GM18499 (cell line): ENCODE data around the gene ANKRD61.
"Not testable (repeated sequence)": the region's sequence is repeated elsewhere in the genome, so short reads cannot be mapped to it uniquely, and the experiment has no call there.

Experiments
- ATAC-seq: cut with Tn5 transposase; IDR thresholded peaks from one replicate; pipeline ENCODE4 v1.9.1; 2021; ENCODE audit warnings: moderate number of reproducible peaks; ENCODE audit not compliant: insufficient read depth, unreplicated experiment

Gene ANKRD61

DNA sequence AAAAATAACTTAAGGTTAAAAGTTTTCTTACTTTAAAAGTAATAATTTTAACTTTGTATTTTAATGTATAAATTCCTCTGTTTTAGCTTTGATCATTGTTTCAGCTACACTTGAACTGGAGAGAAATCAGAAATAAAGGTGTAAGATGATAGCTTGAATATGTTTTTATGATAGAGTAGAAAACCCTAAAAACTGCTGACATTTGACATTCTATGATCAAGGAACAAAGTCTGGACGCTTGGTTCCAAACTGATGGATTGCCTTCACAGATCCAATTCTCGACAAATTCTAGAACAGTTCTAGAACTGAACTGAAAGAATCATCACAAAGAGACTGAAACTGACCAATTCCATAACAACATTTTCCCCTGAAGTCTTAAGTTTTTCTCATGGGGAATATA is at the start of gene ANKRD61:
ANKRD61 (plus strand) TSS at position 389 of the 400 bp plus-strand sequence; CDS start at position 389, 0 bp downstream.
- ATAC-seq, result no peak

DNA sequence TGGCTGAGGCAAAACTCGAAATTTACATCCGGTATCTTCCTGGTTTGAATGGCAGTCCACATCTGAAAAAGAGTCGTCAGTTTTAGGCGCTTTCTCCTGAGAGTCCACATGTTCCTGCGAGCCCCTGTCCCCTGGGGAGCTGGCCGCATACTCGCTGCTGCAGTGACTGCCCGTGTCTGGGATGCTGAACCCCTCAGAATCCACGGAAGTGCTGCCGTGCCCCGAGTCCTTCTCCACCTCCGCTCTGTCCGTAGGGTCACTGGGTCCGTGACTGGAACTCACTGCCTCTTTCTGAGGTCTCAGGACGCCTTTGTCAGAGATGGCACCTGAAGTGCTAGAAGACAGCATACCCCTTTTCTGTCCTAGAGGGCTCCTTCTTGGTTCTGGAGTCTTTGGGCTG is 44.1 kb upstream of the ANKRD61 start:
- not testable (repeated sequence) for ATAC-seq

DNA sequence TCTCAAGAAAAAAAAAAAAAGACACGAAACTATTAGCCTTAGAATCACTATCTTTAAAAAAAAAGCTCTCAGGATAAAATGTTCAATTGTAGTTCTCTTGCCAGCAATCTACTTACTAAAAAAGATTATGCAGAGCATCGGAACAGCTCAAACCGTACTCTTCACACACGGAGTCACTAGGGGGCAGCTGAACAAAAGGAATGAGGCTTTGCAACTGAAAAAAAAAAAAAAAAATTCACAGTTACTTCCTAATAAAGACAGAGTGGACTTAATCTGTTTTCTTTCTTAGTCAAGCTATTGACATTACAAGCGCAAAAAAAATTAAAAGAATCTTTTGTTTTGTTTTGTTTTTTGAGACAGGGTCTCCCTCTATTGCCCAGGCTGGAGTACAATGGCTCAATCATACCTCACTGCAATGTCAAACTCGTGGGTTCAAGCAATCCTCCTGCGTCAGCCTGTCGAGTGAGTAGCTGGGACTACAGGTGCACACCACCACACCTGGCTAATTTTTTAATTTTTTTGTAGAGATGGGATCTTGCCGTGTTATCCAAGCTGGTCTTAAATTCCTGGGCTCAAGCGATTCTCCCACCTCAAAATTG is 33.9 kb upstream of the ANKRD61 start:
- ATAC-seq, result no peak

DNA sequence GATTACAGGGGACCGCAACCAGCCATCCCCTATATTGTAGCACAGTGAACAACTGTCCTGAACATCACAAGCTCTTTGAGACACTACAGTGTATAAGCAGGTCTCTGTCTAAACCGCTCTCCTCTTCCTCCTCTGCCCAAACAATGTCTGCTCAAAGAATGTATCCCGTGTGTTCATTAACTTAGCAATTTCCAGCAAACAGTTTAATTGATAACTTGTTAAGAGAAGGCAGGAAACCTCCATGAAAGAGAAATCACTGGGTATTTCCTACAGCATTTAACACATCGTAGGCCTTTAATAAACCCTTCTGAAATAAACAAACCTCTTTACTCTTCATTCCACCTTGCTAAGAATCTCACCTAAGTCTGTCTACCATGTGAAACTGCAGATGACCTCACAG is 23.8 kb upstream of the ANKRD61 start:
- ATAC-seq, result no peak

DNA sequence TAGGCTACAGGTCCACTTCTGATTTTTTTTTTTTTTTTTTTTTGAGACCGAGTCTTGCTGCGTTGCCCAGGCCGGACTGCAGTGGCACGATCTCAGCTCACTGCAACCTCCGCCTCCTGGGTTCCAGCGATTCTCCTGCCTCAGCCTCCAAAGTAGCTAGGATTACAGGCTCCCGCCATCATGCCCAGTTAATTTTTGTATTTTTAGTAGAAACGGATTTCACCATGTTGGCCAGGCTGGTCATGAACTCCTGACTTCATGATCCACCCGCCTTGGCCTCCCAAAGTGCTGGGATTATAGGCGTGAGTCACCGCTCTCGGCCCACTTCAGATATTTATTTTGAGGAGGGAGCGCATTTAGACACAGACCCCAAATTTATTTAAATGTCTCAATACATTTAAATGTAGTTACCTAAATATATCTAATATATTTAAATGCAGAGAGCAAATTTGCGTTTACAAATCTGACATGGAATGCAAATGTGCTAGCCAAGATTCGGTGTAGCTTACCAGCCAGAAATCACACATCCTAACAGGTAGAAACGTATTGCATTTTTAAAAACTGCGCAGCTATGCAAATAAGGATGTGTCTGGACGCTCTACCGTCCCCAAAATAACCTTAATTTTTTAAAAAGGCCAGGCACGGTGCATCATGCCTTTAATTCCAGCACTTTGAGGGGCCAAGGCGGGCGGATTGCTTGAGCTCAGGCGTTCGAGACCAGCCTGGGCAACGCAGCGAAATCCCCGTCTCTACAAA is 23.2 kb upstream of the ANKRD61 start:
- not testable (repeated sequence) for ATAC-seq

DNA sequence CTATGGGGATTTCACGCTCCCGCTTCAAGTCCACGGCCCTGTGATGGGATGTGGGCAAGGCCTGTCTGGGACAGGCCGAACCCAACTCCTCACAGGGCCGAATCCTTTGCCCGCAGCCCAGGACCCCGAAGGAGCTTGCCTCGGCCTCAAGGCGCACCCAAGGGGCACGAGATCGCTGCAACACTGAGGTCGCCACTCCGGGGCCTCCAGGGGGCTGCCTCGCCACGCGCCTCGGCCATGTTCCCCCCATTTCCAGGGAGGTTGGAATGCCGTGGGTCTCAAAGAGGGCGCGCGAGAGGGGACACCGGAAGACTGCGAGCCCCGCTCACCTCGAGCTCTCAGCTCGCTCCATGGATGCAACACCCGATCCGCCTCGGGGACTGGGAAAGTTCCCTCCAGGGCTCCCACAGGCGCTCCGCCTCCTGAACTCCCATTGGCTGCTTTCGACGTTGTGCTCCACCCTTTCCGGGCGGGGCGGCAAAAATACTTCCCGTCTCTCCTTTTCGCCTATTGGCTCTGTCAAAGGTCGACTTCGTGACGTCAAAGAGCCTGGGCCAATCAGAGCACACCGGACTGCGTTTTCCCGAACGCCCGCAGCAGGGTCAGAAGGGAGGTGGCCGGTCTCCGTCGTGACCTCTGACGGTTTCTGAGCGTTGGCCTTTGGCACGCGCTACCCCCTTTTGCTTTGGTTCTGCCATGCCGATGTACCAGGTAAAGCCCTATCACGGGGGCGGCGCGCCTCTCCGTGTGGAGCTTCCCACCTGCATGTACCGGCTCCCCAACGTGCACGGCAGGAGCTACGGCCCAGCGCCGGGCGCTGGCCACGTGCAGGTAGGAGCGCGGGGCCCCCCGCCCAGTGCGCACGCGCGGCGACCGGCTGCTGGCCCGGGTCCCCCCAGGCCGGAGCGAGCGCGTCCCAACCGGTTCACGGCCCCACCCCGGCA is 22.2 kb upstream of the ANKRD61 start, which contains the start of the genes AIMP2 and PMS2:
AIMP2 (plus strand) TSS at position 605 of the 944 bp plus-strand sequence; CDS start at position 697, 92 bp downstream.
PMS2 (minus strand) TSS at position 382 of the 944 bp plus-strand sequence; CDS start at position 352, 30 bp downstream.
- peak; percentile 89 for ATAC-seq

DNA sequence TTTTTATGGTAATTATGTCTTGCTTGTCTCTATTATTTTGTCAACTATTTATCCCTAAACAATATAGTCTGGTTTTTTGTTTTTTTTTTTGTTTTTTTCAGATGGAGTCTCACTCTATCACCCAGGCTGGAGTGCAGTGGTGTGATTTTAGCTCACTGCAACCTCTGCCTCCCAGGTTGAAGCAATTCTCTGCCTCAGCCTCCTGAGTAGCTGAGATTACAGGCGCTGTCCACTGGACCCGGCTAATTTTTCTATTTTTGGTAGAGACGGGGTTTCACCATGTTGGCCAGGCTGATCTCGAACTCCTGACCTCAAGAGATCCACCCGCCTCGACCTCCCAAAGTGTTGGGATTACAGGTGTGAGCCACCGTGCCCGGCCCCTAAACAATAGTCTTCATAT is 20.8 kb upstream of the ANKRD61 start:
- ATAC-seq, result not testable (repeated sequence)

DNA sequence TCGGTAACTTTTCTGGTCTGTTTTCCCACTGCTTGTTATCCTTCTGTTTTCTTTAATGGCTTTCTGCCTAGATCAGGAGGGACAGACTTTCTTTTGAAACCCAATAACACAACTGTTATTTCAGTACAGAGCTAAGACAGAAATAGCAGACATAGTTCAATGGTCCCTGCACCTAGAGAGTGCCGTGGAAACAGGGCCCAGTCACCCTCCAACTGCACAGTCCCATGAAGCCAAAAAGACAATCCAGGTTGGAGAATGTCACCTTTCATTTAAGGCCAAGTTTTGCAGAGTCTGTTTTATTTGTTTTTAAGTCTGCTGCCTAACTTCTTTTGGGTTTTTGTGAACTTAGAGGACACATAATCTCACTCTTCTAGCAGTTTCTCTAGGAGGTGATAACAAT is 19.6 kb upstream of the ANKRD61 start:
- no peak for ATAC-seq

DNA sequence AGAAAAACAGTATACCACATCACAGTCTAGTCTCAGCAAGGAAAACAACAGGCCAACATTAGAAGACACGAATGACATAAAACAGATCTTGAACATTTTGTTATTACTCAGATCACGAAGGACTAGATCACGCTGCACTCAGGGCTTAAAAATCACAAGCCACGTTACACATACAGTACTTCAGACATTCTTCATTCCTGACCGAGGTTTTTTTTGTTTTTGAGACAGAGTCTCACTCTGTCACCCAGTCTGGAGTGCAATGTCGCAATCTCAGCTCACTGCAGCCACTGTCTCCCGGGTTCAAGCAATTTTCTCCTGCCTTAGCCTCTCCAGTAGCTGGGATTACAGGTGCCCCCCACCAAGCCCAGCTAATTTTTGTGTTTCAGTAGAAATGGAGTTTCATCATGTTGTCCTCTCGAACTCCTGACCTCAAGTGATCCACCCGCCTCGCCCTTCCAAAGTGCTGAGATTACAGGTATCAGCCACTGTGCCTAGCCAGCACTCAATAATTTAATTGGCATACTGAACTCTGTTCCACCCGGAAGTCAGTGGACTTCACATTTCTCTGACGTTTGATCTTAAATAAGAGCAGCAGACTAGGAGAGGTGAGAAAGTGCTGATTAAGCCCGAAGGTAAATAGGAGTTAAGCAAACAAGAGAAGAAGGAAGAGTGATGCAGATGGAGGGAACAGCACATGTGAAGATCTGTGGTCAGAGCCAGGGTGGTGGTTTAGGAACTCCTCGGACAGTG is 18.6 kb upstream of the ANKRD61 start:
- ATAC-seq, result no peak

DNA sequence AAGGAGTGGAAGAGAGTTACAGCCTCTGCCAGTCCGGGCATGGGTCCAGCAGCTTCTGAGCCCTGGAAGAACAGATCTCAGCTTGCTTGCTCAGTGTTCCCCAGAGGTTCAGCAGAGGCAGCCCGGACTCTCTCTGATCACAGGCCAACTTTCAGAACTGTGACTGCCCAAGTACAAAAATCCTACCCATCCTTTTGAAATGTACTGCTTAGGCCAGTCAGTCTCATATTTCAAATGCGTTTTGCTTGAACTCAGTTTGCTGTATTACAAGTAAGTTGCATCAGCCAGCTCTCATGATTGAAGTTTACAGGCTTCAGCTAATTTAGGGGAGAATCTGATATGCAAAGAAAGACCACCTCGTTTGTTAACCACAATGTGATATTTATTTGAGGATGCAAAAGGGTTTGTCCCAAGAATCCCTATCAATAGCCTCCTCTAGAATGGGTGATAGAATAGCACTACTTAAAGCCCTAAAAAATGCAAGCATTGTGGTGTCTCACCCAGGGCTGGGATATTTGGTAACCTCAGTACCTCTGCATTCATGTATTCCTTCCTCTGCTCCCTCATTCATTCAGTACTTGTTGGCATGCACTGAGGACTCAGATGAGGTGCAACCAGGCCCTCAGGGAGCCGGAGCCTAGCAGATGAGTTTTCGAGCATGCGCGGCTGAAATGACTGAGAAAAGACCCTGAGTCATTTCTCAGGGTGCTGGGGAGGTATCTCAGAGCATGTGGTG is 15.1 kb upstream of the ANKRD61 start:
- ATAC-seq, result no peak

DNA sequence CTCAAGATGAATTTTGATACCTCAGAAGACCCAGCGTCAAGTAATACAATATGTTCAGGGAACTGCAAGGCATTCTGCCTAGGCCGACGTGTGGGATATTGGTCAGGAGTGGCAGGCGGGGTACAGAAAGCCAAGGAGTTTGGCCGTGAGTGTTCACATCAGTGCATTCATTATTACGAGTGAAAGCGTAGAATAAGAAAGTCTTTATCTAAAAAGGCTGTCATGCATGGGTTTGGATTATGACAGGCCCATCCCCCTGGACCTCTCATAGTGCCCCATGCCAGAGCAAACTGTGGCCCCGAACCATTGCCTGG is 14.6 kb upstream of the ANKRD61 start:
- no peak for ATAC-seq

DNA sequence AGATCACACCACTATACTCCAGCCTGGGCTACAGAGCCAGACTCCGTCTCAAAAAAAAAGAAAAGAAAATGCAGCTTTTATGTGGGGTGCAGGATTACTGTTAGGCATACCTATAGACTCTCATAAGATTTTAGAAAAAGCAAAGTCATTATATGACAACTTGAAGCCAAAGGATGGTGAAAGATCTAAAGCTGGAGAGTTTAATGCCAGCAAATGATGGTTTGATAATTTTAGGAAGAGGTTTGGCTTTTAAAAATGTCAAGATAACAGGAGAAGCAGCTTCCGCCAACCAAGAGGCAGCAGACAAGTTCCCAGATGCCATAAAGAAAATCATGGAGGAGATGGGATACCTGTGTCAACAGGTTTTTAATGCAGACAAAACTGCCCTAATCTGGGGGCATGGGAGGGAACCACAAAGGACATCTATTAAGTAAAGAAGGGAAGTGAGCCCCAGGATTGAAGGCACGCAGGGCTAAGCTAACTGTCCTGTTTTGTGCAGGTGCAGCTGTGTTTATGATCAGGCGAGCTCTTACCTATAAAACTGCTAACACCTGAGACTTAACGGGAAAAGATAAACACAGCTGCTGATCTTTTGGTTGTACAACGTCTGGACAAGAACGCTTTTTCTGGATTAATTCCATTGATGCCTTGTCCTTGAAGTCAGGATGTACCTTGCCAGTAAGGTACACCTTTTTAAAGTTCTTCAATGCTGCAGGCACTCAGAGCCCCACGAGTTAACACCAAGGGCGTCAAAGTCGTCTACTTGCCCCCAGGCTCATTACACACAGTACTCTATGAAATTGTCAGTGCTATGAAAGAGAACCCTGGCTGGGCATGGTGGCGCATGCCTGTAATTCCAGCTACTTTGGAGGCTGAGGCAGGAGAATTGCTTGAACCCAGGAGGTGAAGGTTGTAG is 10.5 kb upstream of the ANKRD61 start:
- ATAC-seq, result no peak

DNA sequence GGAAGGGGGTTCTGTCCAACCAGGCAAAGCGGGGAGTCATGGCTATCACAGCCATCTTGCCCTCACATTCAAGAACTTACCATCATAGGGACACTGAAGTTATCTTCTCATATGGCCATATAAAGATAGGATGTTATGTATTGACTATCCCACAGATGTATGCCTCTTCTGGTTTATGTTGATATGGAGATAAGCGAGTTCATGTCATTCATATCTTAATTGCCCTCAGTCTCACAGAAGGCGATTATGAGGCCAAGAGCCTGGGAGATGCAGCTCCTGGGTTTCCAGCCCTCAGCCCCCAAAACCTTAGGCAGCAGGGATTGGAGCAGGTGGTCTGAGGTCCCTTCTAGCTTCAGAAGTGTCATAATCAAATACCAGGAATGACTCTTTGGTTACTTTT is 8.5 kb upstream of the ANKRD61 start:
- ATAC-seq, result no peak

DNA sequence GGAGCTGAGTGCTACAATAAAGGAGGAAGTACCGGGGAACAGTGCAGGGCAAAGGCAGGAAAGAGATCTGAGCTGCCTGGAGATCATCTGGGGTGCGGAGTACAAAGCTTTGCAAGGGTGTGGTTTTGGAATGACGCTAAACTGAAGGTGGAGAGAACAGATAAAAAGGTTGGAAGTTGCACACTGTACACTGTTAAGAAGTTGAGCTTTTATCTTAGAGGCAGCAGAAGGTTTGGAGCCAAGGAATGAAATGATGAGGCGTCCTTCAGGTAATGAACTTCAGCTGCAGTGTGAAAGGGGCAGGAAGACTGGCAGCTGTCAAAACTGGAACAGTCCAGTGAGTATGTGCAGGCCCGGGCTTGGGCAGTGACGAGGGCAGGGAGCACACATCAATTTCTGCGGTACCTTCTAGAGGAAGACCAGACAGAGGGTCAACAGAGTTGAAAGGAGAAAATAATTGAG is 7.2 kb upstream of the ANKRD61 start:
- ATAC-seq, result no peak

DNA sequence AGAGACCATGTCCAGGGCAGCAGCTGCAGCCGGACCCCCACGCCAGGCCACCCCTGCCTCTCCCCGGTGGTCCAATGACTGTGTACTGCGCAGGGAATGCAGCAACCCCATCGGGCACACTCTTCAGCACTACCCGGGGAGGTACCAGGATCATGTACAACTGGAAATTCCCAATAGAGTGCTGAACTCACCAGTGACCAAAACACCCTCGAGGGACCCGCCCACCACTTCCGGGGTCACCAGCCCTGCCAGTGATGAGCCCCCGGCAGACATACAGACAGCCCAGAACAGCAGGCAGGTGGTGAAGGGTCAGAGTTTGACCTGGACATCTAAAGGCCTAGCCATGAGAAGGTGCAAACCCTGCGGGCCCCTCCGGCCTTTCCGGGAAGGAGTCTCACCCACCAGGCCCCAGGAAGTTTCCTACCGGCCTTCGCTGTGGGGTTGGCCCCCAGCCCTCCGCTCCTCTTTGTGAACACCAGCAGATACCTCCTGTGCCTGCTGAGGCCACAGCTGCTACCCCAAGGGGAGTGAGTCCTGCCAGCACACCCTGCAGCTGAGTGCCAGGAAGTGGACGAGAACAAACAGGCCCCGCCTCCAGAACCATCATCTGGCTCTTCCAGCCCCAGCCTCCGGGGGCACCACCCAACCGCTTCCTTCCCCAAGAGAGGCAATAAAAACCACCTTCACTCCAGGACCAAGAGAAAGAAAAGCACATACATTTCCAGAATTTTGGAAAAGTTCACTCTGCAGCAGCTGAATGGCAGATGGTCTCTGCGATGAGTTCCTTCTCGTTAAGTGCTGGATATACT is 5.0 kb upstream of the ANKRD61 start:
- no peak for ATAC-seq

DNA sequence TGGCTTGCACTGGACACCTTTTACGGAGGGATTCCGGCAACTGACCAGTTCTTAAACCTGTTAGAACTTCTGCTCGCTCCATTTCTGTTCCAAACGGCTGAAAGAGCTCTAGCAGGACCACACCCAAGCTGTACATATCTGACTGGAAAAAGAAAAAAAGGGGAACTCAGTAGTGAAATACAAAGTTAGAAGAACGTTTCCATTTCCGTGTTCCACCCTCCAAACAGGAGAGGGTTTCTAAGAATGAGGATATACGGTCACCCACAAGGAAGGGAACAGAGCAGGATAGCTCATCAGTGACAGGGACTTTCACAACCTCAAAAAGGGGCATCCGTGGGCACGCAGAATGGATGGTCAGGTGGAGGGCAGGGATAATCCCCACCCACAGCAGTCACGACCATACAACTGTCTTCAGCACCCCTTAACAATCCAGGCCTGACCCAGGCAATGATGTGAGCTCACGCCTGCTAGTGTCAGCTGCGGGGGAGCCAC is 4.3 kb upstream of the ANKRD61 start:
- no peak for ATAC-seq

DNA sequence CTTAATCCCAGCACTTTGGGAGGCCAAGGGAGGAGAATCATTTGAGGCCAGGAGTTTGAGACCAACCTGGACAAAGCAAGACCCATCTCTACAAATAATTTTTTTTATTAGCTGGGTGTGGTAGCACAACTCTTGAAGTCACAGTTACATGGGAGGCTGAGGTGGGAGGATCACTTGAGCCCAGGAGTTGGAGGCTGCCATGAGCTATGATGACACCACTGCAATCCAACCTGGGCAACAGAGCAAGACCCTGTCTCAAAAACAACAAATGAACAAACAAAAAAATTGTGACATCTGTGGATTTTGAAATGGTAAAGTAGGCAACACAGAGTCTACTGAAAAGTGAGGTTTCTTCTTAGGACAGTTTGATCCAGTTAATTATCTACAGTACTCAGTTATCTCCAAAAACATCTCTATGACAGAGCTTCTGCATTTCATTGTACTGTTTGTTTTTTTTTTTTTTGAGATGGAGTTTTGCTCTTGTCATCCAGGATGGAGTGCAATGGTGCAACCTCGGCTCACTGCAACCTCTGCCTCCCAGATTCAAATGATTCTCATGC is 3.3 kb upstream of the ANKRD61 start:
- ATAC-seq, result no peak
